GM12878 (cell line): ENCODE measurements around the gene KLK5. TPM values are rescaled to one million over a fixed set of nuclear protein-coding genes. Genes with fewer than 3 reads are reported as not detected.

ENCODE experiments used
- CBFB ChIP-seq: IDR thresholded peaks from 2 replicates; pipeline ENCODE4 v1.6.1; 2016; ENCODE audit warnings: antibody characterized with exemption, low read depth
- CREM ChIP-seq: IDR thresholded peaks from 2 replicates; pipeline ENCODE4 v1.6.1; 2014; ENCODE audit warnings: antibody characterized with exemption, low read depth
- ESRRA ChIP-seq: IDR thresholded peaks from 2 replicates; pipeline ENCODE4 v1.6.1; 2012; ENCODE audit warnings: mild to moderate bottlenecking, low read length, improper control_type of control experiment
- GATAD2B ChIP-seq: fragments of 450-650 bp; conservative IDR thresholded peaks from 2 replicates; pipeline ENCODE4 v1.6.1; 2017; ENCODE audit warnings: low read depth, mild to moderate bottlenecking, moderate library complexity
- IKZF1 ChIP-seq: fragments of 450-650 bp; conservative IDR thresholded peaks from 2 replicates; pipeline ENCODE4 v1.6.1; 2017; ENCODE audit warnings: antibody characterized with exemption, mild to moderate bottlenecking
- NFYB ChIP-seq: IDR thresholded peaks from 2 replicates; pipeline ENCODE4 v1.6.1; 2011; ENCODE audit warnings: low read depth, mild to moderate bottlenecking, low read length, improper control_type of control experiment, moderate library complexity; ENCODE audit not compliant: insufficient read depth
- NR2C2 ChIP-seq: IDR thresholded peaks from 2 replicates; pipeline ENCODE4 v1.6.1; 2011; ENCODE audit warnings: borderline replicate concordance, low read depth; ENCODE audit not compliant: control insufficient read depth, insufficient read length
- PML ChIP-seq: IDR thresholded peaks from 2 replicates; pipeline ENCODE4 v1.6.1; 2012; ENCODE audit warnings: low read length, inconsistent platforms
- RBBP5 ChIP-seq: fragments of 200-600 bp; sonication (generic); conservative IDR thresholded peaks from 2 replicates; pipeline ENCODE4 v1.6.1; 2016
- SIN3A ChIP-seq: IDR thresholded peaks from 2 replicates; pipeline ENCODE4 v1.6.1; 2012; ENCODE audit warnings: low read depth, low read length, improper control_type of control experiment
- SIX5 ChIP-seq: IDR thresholded peaks from 2 replicates; pipeline ENCODE4 v1.6.1; 2011; ENCODE audit warnings: mild to moderate bottlenecking, low read depth, low read length, moderate library complexity; ENCODE audit not compliant: severe bottlenecking
- SMAD5 ChIP-seq: IDR thresholded peaks from 2 replicates; pipeline ENCODE4 v1.6.1; 2016; ENCODE audit warnings: antibody characterized with exemption, low read depth
- SMC3 ChIP-seq: IDR thresholded peaks from 2 replicates; pipeline ENCODE4 v1.6.1; 2011; ENCODE audit warnings: low read length, improper control_type of control experiment, borderline replicate concordance
- STAT3 ChIP-seq: IDR thresholded peaks from 2 replicates; pipeline ENCODE4 v1.6.1; 2011; ENCODE audit warnings: low read depth, low read length, improper control_type of control experiment
- TBL1XR1 ChIP-seq: IDR thresholded peaks from 2 replicates; pipeline ENCODE4 v1.6.1; 2012; ENCODE audit warnings: low read depth, low read length, improper control_type of control experiment
- TCF12 ChIP-seq: IDR thresholded peaks from 2 replicates; pipeline ENCODE4 v1.6.1; 2011; ENCODE audit warnings: low read depth, mild to moderate bottlenecking, low read length
- TCF7 ChIP-seq: IDR thresholded peaks from 2 replicates; pipeline ENCODE4 v1.6.1; 2014; ENCODE audit warnings: antibody characterized with exemption, borderline replicate concordance
- ZNF274 ChIP-seq: IDR thresholded peaks from one replicate; pipeline ENCODE4 v1.8.0; 2011; ENCODE audit not compliant: insufficient read length, insufficient read depth
- polyA plus RNA-seq, 11 experiments: library from polyadenylated mRNA; depleted of rRNA in 4 of 11; unstranded in 6 of 11; stranded (reverse) in 5 of 11; fragments of >200 nt; fragmentation: Nextera tagmentation in 4 of 11; fragmentation: Illumina TruSeq in 1 of 11; extraction: Ambion mirVana in 4 of 11; extraction: Trizol in 1 of 11; gene quantifications; 1 replicate in 1 of 11; 2 replicates in 10 of 11; pipeline versions ENCODE4 v1.2.1 to v1.2.3, GENCODE V29; 2011 to 2016; ENCODE audit warnings: inconsistent platforms in 2 of 11, missing spikeins in 2 of 11, low read depth in 1 of 11
- total RNA-seq, 4 experiments: library from RNA; depleted of rRNA in 3 of 4; stranded (reverse); fragments of >200 nt in 3 of 4; fragmentation: Illumina TruSeq in 1 of 4; extraction: Trizol in 1 of 4; gene quantifications; 2 replicates each; pipeline versions ENCODE4 v1.2.1 to v1.2.3, GENCODE V29; 2013 to 2021
- TF ChIP-seq, protein P1 (sequence below): fragments of 450-650 bp; IDR thresholded peaks from 2 replicates; pipeline ENCODE4 v1.6.1; 2017; ENCODE audit warnings: antibody characterized with exemption, mild to moderate bottlenecking, moderate library complexity
- TF ChIP-seq, protein P2 (sequence below): fragments of 450-650 bp; IDR thresholded peaks from 2 replicates; pipeline ENCODE4 v1.6.1; 2017; ENCODE audit warnings: low read depth, mild to moderate bottlenecking, moderate library complexity
- TF ChIP-seq, protein P3 (sequence below): fragments of 450-650 bp; IDR thresholded peaks from 2 replicates; pipeline ENCODE4 v1.6.1; 2017; ENCODE audit warnings: mild to moderate bottlenecking, moderate library complexity
- TF ChIP-seq, protein P4 (sequence below): fragments of 450-650 bp; IDR thresholded peaks from 2 replicates; pipeline ENCODE4 v1.6.1; 2016; ENCODE audit warnings: mild to moderate bottlenecking

KLK5 gene
- total and polyA plus RNA-seq, 10 of the 15 experiments (the other 5 are each of a cell fraction or from before 2014, with no cell fraction given) = 0.16 TPM; not detected in 9

DNA sequence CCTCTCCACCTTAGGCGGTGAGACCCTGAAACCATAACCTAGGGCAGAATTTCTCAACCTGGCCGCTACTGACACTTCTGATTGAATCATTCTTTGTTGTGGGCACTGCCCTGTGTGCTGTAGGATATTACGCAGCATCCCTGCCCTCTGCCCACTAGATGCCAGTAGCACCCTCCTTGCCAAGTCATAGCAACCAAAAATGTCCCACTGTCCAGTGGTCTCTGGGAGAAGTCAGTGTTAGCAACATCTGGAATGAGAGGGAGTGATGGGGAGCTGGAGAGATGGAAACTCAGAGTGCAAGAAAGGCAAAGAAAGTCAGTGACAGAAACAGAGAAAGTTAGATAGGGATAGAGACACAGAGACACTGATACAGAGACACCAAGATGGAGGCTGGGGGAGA is 55.2 kb downstream of the KLK5 start (continued):
- TF ChIP-seq, protein P1, sequence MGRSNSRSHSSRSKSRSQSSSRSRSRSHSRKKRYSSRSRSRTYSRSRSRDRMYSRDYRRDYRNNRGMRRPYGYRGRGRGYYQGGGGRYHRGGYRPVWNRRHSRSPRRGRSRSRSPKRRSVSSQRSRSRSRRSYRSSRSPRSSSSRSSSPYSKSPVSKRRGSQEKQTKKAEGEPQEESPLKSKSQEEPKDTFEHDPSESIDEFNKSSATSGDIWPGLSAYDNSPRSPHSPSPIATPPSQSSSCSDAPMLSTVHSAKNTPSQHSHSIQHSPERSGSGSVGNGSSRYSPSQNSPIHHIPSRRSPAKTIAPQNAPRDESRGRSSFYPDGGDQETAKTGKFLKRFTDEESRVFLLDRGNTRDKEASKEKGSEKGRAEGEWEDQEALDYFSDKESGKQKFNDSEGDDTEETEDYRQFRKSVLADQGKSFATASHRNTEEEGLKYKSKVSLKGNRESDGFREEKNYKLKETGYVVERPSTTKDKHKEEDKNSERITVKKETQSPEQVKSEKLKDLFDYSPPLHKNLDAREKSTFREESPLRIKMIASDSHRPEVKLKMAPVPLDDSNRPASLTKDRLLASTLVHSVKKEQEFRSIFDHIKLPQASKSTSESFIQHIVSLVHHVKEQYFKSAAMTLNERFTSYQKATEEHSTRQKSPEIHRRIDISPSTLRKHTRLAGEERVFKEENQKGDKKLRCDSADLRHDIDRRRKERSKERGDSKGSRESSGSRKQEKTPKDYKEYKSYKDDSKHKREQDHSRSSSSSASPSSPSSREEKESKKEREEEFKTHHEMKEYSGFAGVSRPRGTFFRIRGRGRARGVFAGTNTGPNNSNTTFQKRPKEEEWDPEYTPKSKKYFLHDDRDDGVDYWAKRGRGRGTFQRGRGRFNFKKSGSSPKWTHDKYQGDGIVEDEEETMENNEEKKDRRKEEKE = no peak
- TF ChIP-seq, protein P2, sequence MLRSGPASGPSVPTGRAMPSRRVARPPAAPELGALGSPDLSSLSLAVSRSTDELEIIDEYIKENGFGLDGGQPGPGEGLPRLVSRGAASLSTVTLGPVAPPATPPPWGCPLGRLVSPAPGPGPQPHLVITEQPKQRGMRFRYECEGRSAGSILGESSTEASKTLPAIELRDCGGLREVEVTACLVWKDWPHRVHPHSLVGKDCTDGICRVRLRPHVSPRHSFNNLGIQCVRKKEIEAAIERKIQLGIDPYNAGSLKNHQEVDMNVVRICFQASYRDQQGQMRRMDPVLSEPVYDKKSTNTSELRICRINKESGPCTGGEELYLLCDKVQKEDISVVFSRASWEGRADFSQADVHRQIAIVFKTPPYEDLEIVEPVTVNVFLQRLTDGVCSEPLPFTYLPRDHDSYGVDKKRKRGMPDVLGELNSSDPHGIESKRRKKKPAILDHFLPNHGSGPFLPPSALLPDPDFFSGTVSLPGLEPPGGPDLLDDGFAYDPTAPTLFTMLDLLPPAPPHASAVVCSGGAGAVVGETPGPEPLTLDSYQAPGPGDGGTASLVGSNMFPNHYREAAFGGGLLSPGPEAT = peak; percentile 44; the same call in 1 of the 2 replicates
- TF ChIP-seq ZNF274 = no peak
- no peak for TF ChIP-seq ESRRA
- TF ChIP-seq STAT3 = no peak
- no peak for TF ChIP-seq TBL1XR1
- no peak for TF ChIP-seq NFYB
- no peak for TF ChIP-seq SIN3A
- no peak for TF ChIP-seq RBBP5
- TF ChIP-seq SMC3 = peak; percentile 6; the same call in 1 of the 2 replicates
- TF ChIP-seq CREM = no peak
- TF ChIP-seq TCF12 = no peak
- TF ChIP-seq SMAD5 = no peak
- TF ChIP-seq, protein P3, sequence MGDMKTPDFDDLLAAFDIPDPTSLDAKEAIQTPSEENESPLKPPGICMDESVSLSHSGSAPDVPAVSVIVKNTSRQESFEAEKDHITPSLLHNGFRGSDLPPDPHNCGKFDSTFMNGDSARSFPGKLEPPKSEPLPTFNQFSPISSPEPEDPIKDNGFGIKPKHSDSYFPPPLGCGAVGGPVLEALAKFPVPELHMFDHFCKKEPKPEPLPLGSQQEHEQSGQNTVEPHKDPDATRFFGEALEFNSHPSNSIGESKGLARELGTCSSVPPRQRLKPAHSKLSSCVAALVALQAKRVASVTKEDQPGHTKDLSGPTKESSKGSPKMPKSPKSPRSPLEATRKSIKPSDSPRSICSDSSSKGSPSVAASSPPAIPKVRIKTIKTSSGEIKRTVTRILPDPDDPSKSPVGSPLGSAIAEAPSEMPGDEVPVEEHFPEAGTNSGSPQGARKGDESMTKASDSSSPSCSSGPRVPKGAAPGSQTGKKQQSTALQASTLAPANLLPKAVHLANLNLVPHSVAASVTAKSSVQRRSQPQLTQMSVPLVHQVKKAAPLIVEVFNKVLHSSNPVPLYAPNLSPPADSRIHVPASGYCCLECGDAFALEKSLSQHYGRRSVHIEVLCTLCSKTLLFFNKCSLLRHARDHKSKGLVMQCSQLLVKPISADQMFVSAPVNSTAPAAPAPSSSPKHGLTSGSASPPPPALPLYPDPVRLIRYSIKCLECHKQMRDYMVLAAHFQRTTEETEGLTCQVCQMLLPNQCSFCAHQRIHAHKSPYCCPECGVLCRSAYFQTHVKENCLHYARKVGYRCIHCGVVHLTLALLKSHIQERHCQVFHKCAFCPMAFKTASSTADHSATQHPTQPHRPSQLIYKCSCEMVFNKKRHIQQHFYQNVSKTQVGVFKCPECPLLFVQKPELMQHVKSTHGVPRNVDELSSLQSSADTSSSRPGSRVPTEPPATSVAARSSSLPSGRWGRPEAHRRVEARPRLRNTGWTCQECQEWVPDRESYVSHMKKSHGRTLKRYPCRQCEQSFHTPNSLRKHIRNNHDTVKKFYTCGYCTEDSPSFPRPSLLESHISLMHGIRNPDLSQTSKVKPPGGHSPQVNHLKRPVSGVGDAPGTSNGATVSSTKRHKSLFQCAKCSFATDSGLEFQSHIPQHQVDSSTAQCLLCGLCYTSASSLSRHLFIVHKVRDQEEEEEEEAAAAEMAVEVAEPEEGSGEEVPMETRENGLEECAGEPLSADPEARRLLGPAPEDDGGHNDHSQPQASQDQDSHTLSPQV = 0 out of 2 replicates have a peak, but pooled peaks have one; percentile 62
- TF ChIP-seq GATAD2B = no peak; the same call in 1 of the 2 replicates
- 0 out of 2 replicates have a peak, but pooled peaks have one; percentile 1 for TF ChIP-seq CBFB
- TF ChIP-seq SIX5 = no peak
- peak; percentile 0; the same call in 1 of the 2 replicates for TF ChIP-seq IKZF1
- TF ChIP-seq, protein P4, sequence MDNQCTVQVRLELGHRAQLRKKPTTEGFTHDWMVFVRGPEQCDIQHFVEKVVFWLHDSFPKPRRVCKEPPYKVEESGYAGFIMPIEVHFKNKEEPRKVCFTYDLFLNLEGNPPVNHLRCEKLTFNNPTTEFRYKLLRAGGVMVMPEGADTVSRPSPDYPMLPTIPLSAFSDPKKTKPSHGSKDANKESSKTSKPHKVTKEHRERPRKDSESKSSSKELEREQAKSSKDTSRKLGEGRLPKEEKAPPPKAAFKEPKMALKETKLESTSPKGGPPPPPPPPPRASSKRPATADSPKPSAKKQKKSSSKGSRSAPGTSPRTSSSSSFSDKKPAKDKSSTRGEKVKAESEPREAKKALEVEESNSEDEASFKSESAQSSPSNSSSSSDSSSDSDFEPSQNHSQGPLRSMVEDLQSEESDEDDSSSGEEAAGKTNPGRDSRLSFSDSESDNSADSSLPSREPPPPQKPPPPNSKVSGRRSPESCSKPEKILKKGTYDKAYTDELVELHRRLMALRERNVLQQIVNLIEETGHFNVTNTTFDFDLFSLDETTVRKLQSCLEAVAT = no peak
- no peak for TF ChIP-seq TCF7
- no peak for TF ChIP-seq NR2C2
- no peak for TF ChIP-seq PML
